ENCODE data around the gene SHTN1.

The SHTN1 gene

DNA sequence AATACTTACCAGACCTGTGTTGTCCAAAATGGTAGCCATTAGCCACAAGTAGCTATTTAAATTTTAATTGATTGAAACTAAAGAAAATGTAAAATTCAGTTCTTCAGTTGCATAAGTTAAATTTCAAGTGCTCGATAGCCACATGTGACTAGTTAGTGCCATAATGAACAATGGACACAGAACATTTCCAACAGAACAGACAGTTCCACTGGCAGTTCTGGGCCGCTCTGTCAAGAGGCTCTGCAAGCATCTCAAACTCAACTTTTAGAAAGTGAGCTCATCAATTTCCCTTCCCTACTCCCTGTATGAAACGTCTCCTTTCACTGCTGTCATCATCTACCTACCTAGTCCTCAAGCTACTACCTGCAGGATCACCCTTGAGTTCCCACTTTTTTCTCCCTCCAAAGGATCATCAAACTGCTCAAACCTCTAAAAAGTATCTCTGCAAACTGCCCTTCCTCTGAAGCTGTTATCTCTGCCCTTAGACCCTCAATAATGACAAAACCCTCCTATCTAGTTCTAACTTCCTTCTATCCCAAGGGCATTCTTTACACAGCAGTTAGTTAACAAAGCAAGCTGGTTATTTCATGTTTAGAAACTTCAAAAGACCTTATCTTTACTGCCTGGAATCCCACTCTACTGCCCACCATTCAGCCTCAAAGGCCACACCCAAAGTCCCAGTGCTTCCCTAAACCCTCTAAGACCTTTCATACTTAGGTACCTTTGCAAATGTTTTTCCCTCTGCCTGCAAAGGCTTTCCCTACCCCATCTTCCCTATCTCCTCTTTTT lies 20.6 kb downstream of the SHTN1 start:
- no peak for DNase-seq

GRCh38 chr10:116980041-116980440 lies 24.9 kb downstream of the SHTN1 start:
- DNase-seq = no peak

GRCh38 chr10:116978901-116979300 lies 26.1 kb downstream of the SHTN1 start:
- DNase-seq = no peak

GRCh38 chr10:116974456-116975005 lies 30.5 kb downstream of the SHTN1 start:
- no peak for DNase-seq

DNA sequence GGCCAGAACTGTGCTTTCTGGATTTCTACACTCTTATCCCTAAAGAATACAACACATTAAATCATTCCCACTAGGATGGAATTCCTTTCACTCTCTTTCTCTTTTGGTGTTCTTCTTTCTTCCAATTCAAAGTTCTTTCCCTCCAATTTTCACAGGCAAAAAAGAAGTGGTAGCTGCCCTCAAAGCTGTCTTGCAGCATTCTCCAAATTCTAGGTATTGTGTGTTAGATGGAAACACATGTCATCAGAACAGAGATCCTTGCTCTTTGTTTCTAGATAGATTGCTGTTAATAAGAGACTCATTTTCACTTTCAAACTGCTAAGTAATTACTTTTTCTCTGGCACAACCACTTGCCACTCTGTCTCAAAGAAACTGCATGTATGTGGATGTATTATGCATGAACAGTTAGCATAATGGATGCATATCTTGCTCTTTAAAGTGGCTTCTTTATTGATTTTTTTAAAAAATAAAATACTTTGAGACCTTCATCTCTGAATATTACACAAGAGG lies 31.0 kb downstream of the SHTN1 start:
- no peak for DNase-seq

DNA sequence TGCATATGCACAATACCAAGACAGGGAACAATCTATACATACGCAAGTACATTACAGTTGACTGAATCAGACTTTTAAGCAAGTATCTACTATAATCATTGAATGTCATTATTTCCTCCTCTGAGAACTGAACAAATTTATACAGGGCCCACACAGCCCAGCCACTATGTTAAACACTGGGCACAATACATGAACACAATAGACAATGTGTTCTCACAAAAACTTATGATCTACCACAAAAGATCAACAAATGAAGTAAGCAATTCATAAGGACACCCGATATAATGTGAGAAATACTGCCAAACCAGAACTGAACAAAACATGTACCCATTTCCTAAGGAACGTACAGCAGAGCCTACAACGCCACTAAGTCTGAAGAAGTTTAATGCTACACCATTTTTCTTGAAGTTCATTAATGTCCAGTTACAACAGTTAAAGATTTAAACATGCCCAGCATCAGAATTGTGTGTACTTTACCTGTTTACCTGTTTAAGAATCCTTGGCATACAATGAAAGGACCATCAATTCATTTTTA lies 31.5 kb downstream of the SHTN1 start:
- DNase-seq = no peak

GRCh38 chr10:116972131-116972530 lies 32.9 kb downstream of the SHTN1 start:
- no peak for DNase-seq

GRCh38 chr10:116970050-116970449 lies 34.9 kb downstream of the SHTN1 start:
- DNase-seq = no peak

GRCh38 chr10:116968331-116968730 lies 36.7 kb downstream of the SHTN1 start:
- no peak for DNase-seq

GRCh38 chr10:116961406-116962251 lies 43.4 kb downstream of the SHTN1 start:
- DNase-seq = no peak

GRCh38 chr10:116960066-116960776 lies 44.8 kb downstream of the SHTN1 start:
- DNase-seq = no peak

GRCh38 chr10:116952729-116953128 lies 52.3 kb downstream of the SHTN1 start:
- DNase-seq = no peak

GRCh38 chr10:116948530-116948870 lies 56.5 kb downstream of the SHTN1 start:
- DNase-seq = no peak

DNA sequence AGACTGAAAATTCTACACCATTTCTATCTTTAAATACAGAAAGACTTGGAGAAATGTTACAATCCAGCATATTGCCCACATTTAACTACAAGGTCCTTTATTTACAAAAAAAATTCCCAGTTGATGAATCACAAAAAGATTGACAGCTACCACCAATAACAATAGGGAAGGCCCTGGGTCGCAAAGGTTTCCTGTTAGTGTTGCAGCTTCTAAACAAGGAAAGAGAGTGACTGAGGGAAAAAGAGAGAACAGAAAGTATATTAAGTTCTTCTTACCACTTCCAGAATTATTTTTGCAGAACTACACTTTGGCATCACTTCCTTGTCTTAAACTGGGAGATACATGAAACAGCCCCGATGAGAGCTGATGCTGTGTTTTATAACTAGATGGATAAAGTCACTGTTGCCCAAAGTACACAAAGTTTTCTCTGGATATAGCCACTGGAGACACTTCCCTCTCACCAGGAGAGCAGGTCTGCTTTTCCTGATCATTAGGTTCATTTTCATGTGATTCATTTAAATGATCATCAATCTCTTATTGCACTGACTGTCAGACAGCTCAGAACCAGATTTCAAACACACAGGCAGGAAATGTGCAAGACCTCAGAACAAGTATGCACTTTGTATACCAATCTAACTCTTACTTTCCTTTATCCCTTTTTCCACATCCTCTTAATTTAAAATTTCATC lies 57.0 kb downstream of the SHTN1 start:
- no peak for DNase-seq

GRCh38 chr10:116944911-116945310 lies 60.1 kb downstream of the SHTN1 start:
- DNase-seq = no peak

DNA sequence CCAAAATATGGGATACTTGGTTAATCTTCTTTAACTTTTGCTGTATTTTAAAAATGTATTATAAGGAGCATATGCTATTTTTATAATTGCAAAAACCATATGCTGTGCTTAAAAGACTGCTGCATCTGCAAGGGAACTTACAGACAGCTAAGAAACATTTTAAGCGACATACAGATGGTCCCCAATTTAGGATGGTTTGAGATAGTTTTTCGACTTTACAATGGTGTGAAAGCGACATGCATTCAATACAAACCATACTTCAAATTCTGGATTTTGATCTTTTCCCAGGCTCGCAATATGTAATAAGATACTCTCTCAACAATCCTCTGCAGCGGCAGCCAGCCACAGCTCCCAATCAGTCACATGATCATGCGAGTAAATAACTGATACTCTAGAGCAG lies 73.2 kb downstream of the SHTN1 start:
- DNase-seq = no peak

- no peak for DNase-seq
Measured at GRCh38 chr10:116926426-116926825, 78.6 kb downstream of the SHTN1 start.

GRCh38 chr10:116925056-116925455 lies 79.9 kb downstream of the SHTN1 start:
- DNase-seq = no peak

GRCh38 chr10:116919706-116920105 lies 85.3 kb downstream of the SHTN1 start:
- DNase-seq = no peak

DNA sequence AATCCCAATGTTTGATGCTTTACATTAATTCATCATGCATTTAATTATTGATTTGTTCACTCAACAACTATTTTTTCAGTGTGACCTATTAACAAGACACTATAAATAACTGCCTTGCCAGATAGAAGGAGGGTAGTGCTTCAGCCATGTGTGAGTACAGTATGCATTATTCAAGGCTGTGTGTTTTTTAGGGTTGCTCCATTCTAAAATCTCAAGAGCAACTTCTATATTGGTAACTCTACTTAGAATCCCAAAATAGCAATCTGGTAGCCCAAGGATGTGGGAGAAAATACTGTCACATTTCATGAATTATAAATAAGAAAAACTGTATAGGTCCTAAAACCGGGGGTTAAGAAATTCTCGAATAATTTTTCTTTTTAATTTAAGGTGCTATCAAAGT lies 85.8 kb downstream of the SHTN1 start:
- no peak for DNase-seq

DNA sequence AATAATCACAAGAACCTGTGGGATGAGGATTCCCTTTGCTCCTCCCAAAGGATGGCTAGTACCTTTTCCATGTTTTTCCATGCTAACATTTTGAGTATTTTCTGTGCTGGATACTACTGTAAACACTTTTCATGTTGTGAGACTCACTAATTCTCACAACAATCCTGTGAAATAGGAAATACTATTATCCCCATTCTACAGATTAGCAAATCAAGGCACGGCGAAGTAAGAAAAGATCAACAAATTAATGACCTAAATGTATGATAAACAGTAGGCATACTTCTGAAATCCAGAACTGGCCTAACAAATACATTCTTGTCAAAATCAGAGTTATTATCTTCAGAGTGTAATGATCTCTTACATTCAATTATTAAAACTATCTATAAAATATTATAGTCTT lies 86.4 kb downstream of the SHTN1 start:
- no peak for DNase-seq

DNA sequence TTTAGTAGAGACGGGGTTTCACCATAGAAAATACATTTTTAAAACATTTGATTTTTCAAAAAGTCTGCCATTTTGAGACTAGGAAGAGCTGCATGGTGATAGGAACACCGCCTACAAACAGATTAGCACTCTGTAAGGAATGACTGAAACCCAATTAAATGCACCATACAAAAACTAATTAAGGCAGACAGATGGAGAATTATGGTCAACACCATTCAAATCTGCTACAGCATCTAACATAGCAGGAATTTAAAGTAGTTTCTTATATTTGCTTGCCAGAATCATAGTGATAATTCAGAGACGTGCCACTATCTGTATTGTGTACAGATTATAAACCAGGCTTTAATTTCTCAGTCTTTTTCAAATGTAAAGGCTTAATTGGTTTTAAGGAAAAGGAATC lies 87.5 kb downstream of the SHTN1 start:
- DNase-seq = no peak

All from 8988T (cell line).